Erythroblast (primary cell): Measurements from ENCODE around the gene TNFRSF14.
"Not testable (repeated sequence)": the region's sequence is repeated elsewhere in the genome, so short reads cannot be mapped to it uniquely, and the experiment has no call there.

Source experiments
- GATA1 ChIP-seq: IDR thresholded peaks from 2 replicates; pipeline ENCODE4 v1.6.1; 2011; ENCODE audit warnings: low read depth, mild to moderate bottlenecking, control low read depth, low read length, moderate library complexity
- POLR2A ChIP-seq: IDR thresholded peaks from 2 replicates; pipeline ENCODE4 v1.6.1; 2011; ENCODE audit warnings: mild to moderate bottlenecking, low read length

GRCh38 chr1:2550309-2550861 lies 5.8 kb upstream of the TNFRSF14 start:
- TF ChIP-seq POLR2A, GATA1: not testable (repeated sequence)
